ENCODE data around the gene PGS1.

The PGS1 gene

GRCh38 chr17:78411241-78411857, 32.9 kb downstream of the PGS1 start:
- Histone ChIP-seq H3K4me3 (ENCODE audit: insufficient read depth, low read length, poor library complexity, severe bottlenecking) (no peak overlapping the region), H3K9me3 (ENCODE audit: insufficient read depth, low read length) (no peaks in the 10 kb centered on the region), H3K27ac (ENCODE audit: low read depth, low read length) (no peak overlapping the region), H3F3A (ENCODE audit: insufficient read depth) (no peaks in the 10 kb centered on the region), H4K20me1 (ENCODE audit: low read depth, low read length) (no peaks in the 10 kb centered on the region), H3K9me2 (replicated peaks; ENCODE audit: insufficient read depth, low read length) (no peaks in the 10 kb centered on the region), H3K4me2 (ENCODE audit: low read depth, low read length, poor library complexity, severe bottlenecking) (no peak overlapping the region), H3K27me3 (ENCODE audit: low read length) (no peaks in the 10 kb centered on the region), H3K79me2 (ENCODE audit: insufficient read depth, low read length) (peaks cover 5% of the 10 kb centered on the region; the same call in 1 of the 2 replicates), H3K36me3 (ENCODE audit: low read length) (no peaks in the 10 kb centered on the region), H2AFZ (ENCODE audit: low read depth, low read length, severe bottlenecking) (no peak overlapping the region), H3K9ac (ENCODE audit: low read length) (no peak overlapping the region)
- TF ChIP-seq EZH2phosphoT487 (conservative IDR thresholded peaks at IDR 0.05; ENCODE audit: low read length) = no peak
- TF ChIP-seq, protein P1, sequence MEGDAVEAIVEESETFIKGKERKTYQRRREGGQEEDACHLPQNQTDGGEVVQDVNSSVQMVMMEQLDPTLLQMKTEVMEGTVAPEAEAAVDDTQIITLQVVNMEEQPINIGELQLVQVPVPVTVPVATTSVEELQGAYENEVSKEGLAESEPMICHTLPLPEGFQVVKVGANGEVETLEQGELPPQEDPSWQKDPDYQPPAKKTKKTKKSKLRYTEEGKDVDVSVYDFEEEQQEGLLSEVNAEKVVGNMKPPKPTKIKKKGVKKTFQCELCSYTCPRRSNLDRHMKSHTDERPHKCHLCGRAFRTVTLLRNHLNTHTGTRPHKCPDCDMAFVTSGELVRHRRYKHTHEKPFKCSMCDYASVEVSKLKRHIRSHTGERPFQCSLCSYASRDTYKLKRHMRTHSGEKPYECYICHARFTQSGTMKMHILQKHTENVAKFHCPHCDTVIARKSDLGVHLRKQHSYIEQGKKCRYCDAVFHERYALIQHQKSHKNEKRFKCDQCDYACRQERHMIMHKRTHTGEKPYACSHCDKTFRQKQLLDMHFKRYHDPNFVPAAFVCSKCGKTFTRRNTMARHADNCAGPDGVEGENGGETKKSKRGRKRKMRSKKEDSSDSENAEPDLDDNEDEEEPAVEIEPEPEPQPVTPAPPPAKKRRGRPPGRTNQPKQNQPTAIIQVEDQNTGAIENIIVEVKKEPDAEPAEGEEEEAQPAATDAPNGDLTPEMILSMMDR (IDR thresholded peaks at IDR 0.05; ENCODE audit: insufficient read depth, low read length, poor library complexity, severe bottlenecking) = no peak

GRCh38 chr17:78412403-78412802, 34.0 kb downstream of the PGS1 start:
- Histone ChIP-seq H3K9me2 (replicated peaks; ENCODE audit: insufficient read depth, low read length) (no peaks in the 10 kb centered on the region), H3K4me3 (ENCODE audit: insufficient read depth, low read length, poor library complexity, severe bottlenecking) (no peak overlapping the region), H3K9ac (ENCODE audit: low read length) (no peak overlapping the region), H3K79me2 (ENCODE audit: insufficient read depth, low read length) (no peaks in the 10 kb centered on the region; the same call in 1 of the 2 replicates), H4K20me1 (ENCODE audit: low read depth, low read length) (no peaks in the 10 kb centered on the region), H3F3A (ENCODE audit: insufficient read depth) (no peaks in the 10 kb centered on the region), H2AFZ (ENCODE audit: low read depth, low read length, severe bottlenecking) (no peak overlapping the region), H3K27ac (ENCODE audit: low read depth, low read length) (no peak overlapping the region), H3K9me3 (ENCODE audit: insufficient read depth, low read length) (no peaks in the 10 kb centered on the region), H3K4me2 (ENCODE audit: low read depth, low read length, poor library complexity, severe bottlenecking) (no peak overlapping the region), H3K27me3 (ENCODE audit: low read length) (no peaks in the 10 kb centered on the region), H3K36me3 (ENCODE audit: low read length) (no peaks in the 10 kb centered on the region)
- TF ChIP-seq, protein P1 (IDR thresholded peaks at IDR 0.05; ENCODE audit: insufficient read depth, low read length, poor library complexity, severe bottlenecking) = no peak
- TF ChIP-seq EZH2phosphoT487 (conservative IDR thresholded peaks at IDR 0.05; ENCODE audit: low read length) = no peak

- no peaks in the 10 kb centered on the region for H3K27me3 ChIP-seq (ENCODE audit: low read length)
- no peak overlapping the region for H3K9ac ChIP-seq (ENCODE audit: low read length)
- H4K20me1 ChIP-seq (ENCODE audit: low read depth, low read length) = no peaks in the 10 kb centered on the region
- no peak overlapping the region for H3K4me2 ChIP-seq (ENCODE audit: low read depth, low read length, poor library complexity, severe bottlenecking)
- no peaks in the 10 kb centered on the region for H3K9me2 ChIP-seq (replicated peaks; ENCODE audit: insufficient read depth, low read length)
- no peaks in the 10 kb centered on the region for H3K9me3 ChIP-seq (ENCODE audit: insufficient read depth, low read length)
- peaks cover 6% of the 10 kb centered on the region; the same call in 1 of the 2 replicates for H3F3A ChIP-seq (ENCODE audit: insufficient read depth)
- no peak overlapping the region for H3K27ac ChIP-seq (ENCODE audit: low read depth, low read length)
- TF ChIP-seq, protein P1 (IDR thresholded peaks at IDR 0.05; ENCODE audit: insufficient read depth, low read length, poor library complexity, severe bottlenecking) = no peak
- no peak for TF ChIP-seq EZH2phosphoT487 (conservative IDR thresholded peaks at IDR 0.05; ENCODE audit: low read length)
- H3K79me2 ChIP-seq (ENCODE audit: insufficient read depth, low read length) = no peaks in the 10 kb centered on the region
- no peak overlapping the region for H2AFZ ChIP-seq (ENCODE audit: low read depth, low read length, severe bottlenecking)
- H3K4me3 ChIP-seq (ENCODE audit: insufficient read depth, low read length, poor library complexity, severe bottlenecking) = no peak overlapping the region
- H3K36me3 ChIP-seq (ENCODE audit: low read length) = no peaks in the 10 kb centered on the region
These were observed 36.0 kb downstream of the PGS1 start for GRCh38 chr17:78414178-78415162.
